ENCODE data around the gene ACOX2. TPM values are rescaled to one million over a fixed set of nuclear protein-coding genes. Genes with fewer than 3 reads are reported as not detected.

The ACOX2 gene
- total and polyA plus RNA-seq, 10 of the 15 experiments (the other 5 are each of a cell fraction or from before 2014, with no cell fraction given) = 0.72 TPM; not detected in 9

DNA sequence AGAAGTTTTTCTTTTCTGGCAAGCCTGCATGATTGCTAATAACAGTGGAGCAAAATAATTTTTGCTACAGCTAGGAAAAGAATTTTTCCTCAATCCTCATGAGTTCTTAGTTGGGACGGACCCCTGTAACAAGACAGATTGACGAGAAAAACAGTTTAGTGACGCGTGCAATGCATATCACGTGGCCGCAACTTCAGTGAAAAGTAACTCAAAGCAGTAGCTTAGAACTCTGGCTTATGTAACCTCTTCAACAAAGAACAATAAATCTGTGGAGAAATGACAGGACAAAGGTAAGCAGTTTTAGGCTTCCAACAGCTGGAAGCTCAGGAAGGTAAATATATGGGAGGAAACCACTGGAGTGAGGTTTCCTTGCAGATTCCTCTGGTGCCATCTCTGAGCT lies 20.5 kb upstream of the ACOX2 start:
- H3K4me1 ChIP-seq (ENCODE audit: control insufficient read depth, insufficient read depth, low read length) = no peaks in the 10 kb centered on the region
- in situ Hi-C loops (cut with MboI) = no loop called here
- no peak overlapping the region for H2AFZ ChIP-seq (ENCODE audit: control insufficient read depth, low read depth, low read length)
- no peak overlapping the region for H3K4me2 ChIP-seq (ENCODE audit: control insufficient read depth, insufficient read depth)
- H3K27ac ChIP-seq (ENCODE audit: control insufficient read depth, insufficient read depth) = no peak overlapping the region
- H3K4me3 ChIP-seq = no peak overlapping the region
- no peaks in the 10 kb centered on the region for H3K36me3 ChIP-seq (ENCODE audit: control insufficient read depth in 2 of 2, insufficient read depth in 2 of 2, low read length in 1 of 2)
- FAIRE-seq (no peak), ATAC-seq (no peak), DNase-seq (ENCODE audit: low read depth, low spot score) (no peak)
- ChIA-PET POLR2A (interaction anchor here (0.6 kb wide), 1 partner anchor 548 kb away, joined by 6 read pairs; no protein-coding TSS in a partner anchor), CTCF (interaction anchor here (0.9 to 4.1 kb wide), 4 partner anchors 11 to 74 kb away, joined by 3 to 32 read pairs (median 4); no protein-coding TSS in a partner anchor), RAD21 (ENCODE audit: unreplicated experiment) (interaction anchor here (0.8 to 0.9 kb wide), 2 partner anchors 9 to 11 kb away, joined by 3 to 5 read pairs; no protein-coding TSS in a partner anchor), SMC1A (ENCODE audit: uncharacterized antibody, unreplicated experiment) (interaction anchor here (0.8 to 1.2 kb wide), 3 partner anchors 11 to 73 kb away, joined by 3 to 4 read pairs (median 3); no protein-coding TSS in a partner anchor)
- WGBS (ENCODE audit: insufficient coverage, insufficient replicate concordance, low lambda C conversion rate, missing lambda C conversion rate) = 53% methylated on average over 6 of the region's 6 CpGs
- H4K20me1 ChIP-seq (ENCODE audit: control insufficient read depth, insufficient read depth) = no peaks in the 10 kb centered on the region
- intact Hi-C loops (cut with micrococcal nuclease; ENCODE audit: unreplicated experiment) = no loop called here
- no peaks in the 10 kb centered on the region for H3K79me2 ChIP-seq (ENCODE audit: control insufficient read depth, insufficient read depth, low read length)
- 0 out of 4 replicates have a peak, but pooled peaks cover 0 to 3% of the 10 kb centered on the region in 2 experiments for H3K27me3 ChIP-seq (replicated peaks in 1 of 2; ENCODE audit: control insufficient read depth in 2 of 2, insufficient read depth in 2 of 2, low read length in 1 of 2)
- TF ChIP-seq RCOR1 (conservative IDR thresholded peaks at IDR 0.05; ENCODE audit: low read depth, low read length) (no peak), STAT1 (conservative IDR thresholded peaks at IDR 0.05) (no peak), FOXK2 (IDR thresholded peaks at IDR 0.05) (no peak), SPI1 (IDR thresholded peaks at IDR 0.05; ENCODE audit: borderline replicate concordance, insufficient read depth, low read depth, low read length) (no peak), ZNF384 (IDR thresholded peaks at IDR 0.05; ENCODE audit: borderline replicate concordance, low read depth, low read length) (no peak), USF2 (IDR thresholded peaks at IDR 0.05; ENCODE audit: borderline replicate concordance, low read depth, low read length) (no peak), CEBPB (IDR thresholded peaks at IDR 0.05; ENCODE audit: borderline replicate concordance in 1 of 2, low read depth in 2 of 2, low read length in 2 of 2) (no peak), ATF7 (IDR thresholded peaks at IDR 0.05; ENCODE audit: low read depth) (no peak), SIN3A (IDR thresholded peaks at IDR 0.05; ENCODE audit: low read depth, low read length) (no peak), SKIL (IDR thresholded peaks at IDR 0.05; ENCODE audit: low read depth, poor library complexity, severe bottlenecking) (no peak), FOS (IDR thresholded peaks at IDR 0.05; ENCODE audit: borderline replicate concordance, extremely low read depth, insufficient read length) (no peak)
- no peaks in the 10 kb centered on the region for H3K9me3 ChIP-seq (replicated peaks; ENCODE audit: control insufficient read depth, insufficient read depth, low read length)
- H3K9ac ChIP-seq (ENCODE audit: control insufficient read depth, insufficient read depth, low read length) = no peak overlapping the region
- BruUV-seq (replicated peaks) = no TSS peak
